GM18870 (cell line): ENCODE results near the gene CMTR1.
"Not testable (repeated sequence)": the region's sequence is repeated elsewhere in the genome, so short reads cannot be mapped to it uniquely, and the experiment has no call there.

Experiments used
- ATAC-seq: cut with Tn5 transposase; IDR thresholded peaks from one replicate; pipeline ENCODE4 v1.9.1; 2021; ENCODE audit warnings: moderate library complexity; ENCODE audit not compliant: unreplicated experiment

Gene CMTR1

GRCh38 chr6:37432916-37433656, at the start of gene CMTR1:
Gene CMTR1 (plus strand): TSS chr6:37433221. CDS start chr6:37435630, 2,409 bp downstream.
- ATAC-seq: peak; percentile 49

GRCh38 chr6:37388578-37388977, 44.4 kb upstream of the CMTR1 start:
- ATAC-seq: no peak

- ATAC-seq: no peak
These were observed 43.2 kb upstream of the CMTR1 start for GRCh38 chr6:37389857-37390256.

- ATAC-seq: no peak
These were observed 41.9 kb upstream of the CMTR1 start for GRCh38 chr6:37391120-37391519.

- ATAC-seq: no peak
These were observed 40.2 kb upstream of the CMTR1 start for GRCh38 chr6:37392821-37393220.

GRCh38 chr6:37393381-37393929, 39.6 kb upstream of the CMTR1 start:
- ATAC-seq: no peak

GRCh38 chr6:37396571-37397180, 36.3 kb upstream of the CMTR1 start:
- ATAC-seq: no peak

- no peak for ATAC-seq
These were observed 33.9 kb upstream of the CMTR1 start for GRCh38 chr6:37399131-37399530.

GRCh38 chr6:37399795-37400490, 33.1 kb upstream of the CMTR1 start:
- ATAC-seq: no peak

GRCh38 chr6:37401658-37402057, 31.4 kb upstream of the CMTR1 start:
- ATAC-seq: not testable (repeated sequence)

- ATAC-seq: no peak
These were observed 26.2 kb upstream of the CMTR1 start for GRCh38 chr6:37406726-37407341.

- ATAC-seq: no peak
These were observed 25.1 kb upstream of the CMTR1 start for GRCh38 chr6:37407948-37408347.

GRCh38 chr6:37409501-37409900, 23.5 kb upstream of the CMTR1 start:
- ATAC-seq: no peak

GRCh38 chr6:37417393-37417792, 15.6 kb upstream of the CMTR1 start:
- no peak for ATAC-seq

GRCh38 chr6:37418722-37419121, 14.3 kb upstream of the CMTR1 start:
- ATAC-seq: no peak

GRCh38 chr6:37426058-37426944, 6.7 kb upstream of the CMTR1 start:
- no peak for ATAC-seq

GRCh38 chr6:37426945-37427510, 6.0 kb upstream of the CMTR1 start:
- ATAC-seq: no peak

GRCh38 chr6:37429352-37429750, 3.7 kb upstream of the CMTR1 start:
- no peak for ATAC-seq

GRCh38 chr6:37432590-37432915, 468 bp upstream of the CMTR1 start:
- ATAC-seq: no peak

GRCh38 chr6:37433657-37434271, 743 bp downstream of the CMTR1 start:
- ATAC-seq: peak; percentile 34
